Dermis lymphatic vessel endothelial cell (primary cell): ENCODE results near the gene FOXC1. TPM values are rescaled to one million over a fixed set of nuclear protein-coding genes. Genes with fewer than 3 reads are reported as not detected.

Experiments used
- total RNA-seq: library from RNA; depleted of rRNA; stranded (reverse); fragments of >200 nt; gene quantifications from 2 replicates; pipeline ENCODE4 v1.2.1, GENCODE V29; 2014

Gene FOXC1
- total RNA-seq, result 4.0 and 4.4 TPM in 2 replicates

GRCh38 chr6:1609648-1610496, at the start of gene FOXC1:
Gene FOXC1 (plus strand): TSS chr6:1609915. CDS start chr6:1610446, 531 bp downstream.

Other genes with a start within 250 kb of the FOXC1 start
- gene FOXF2, start 220.3 kb upstream of the FOXC1 start, total RNA-seq, result under 0.01 TPM in 1 of 2 replicates, not detected in the other